ENCODE data around the gene ATXN1.

ATXN1 gene

GRCh38 chr6:16361121-16361520, 400.1 kb downstream of the ATXN1 start:
- POLR2A ChIA-PET = no interaction called here
- DNase-seq (ENCODE audit: extremely low spot score) = no peak
- CTCF ChIA-PET = no interaction called here
- TF ChIP-seq FOXA1 (IDR thresholded peaks at IDR 0.05) (no peak), FOXK2 (IDR thresholded peaks at IDR 0.05) (no peak), LEF1 (IDR thresholded peaks at IDR 0.05; ENCODE audit: borderline replicate concordance) (no peak), HDGF (IDR thresholded peaks at IDR 0.05; ENCODE audit: borderline replicate concordance) (no peak), SP1 (IDR thresholded peaks at IDR 0.05) (no peak), L3MBTL2 (conservative IDR thresholded peaks at IDR 0.05) (no peak), SUZ12 (IDR thresholded peaks at IDR 0.05) (no peak), FOXM1 (IDR thresholded peaks at IDR 0.05; ENCODE audit: borderline replicate concordance) (no peak), ELF4 (IDR thresholded peaks at IDR 0.05) (no peak), CTBP1 (IDR thresholded peaks at IDR 0.05; ENCODE audit: borderline replicate concordance) (no peak), ZNF384 (IDR thresholded peaks at IDR 0.05) (no peak), ARNT (IDR thresholded peaks at IDR 0.05) (no peak), PKNOX1 (IDR thresholded peaks at IDR 0.05) (no peak), NFRKB (IDR thresholded peaks at IDR 0.05) (no peak), BHLHE40 (IDR thresholded peaks at IDR 0.05; ENCODE audit: borderline replicate concordance) (no peak), TARDBP (IDR thresholded peaks at IDR 0.05) (no peak)

- TF ChIP-seq BHLHE40 (IDR thresholded peaks at IDR 0.05; ENCODE audit: borderline replicate concordance) = no peak
- DNase-seq (ENCODE audit: extremely low spot score) = no peak
- POLR2A ChIA-PET = no interaction called here
- CTCF ChIA-PET = no interaction called here
These were observed 400.9 kb downstream of the ATXN1 start for GRCh38 chr6:16360365-16360764.

- no peak for TF ChIP-seq L3MBTL2 (conservative IDR thresholded peaks at IDR 0.05)
- no peak for TF ChIP-seq FOXM1 (IDR thresholded peaks at IDR 0.05; ENCODE audit: borderline replicate concordance)
- no peak for TF ChIP-seq HDGF (IDR thresholded peaks at IDR 0.05; ENCODE audit: borderline replicate concordance)
- no peak for TF ChIP-seq SUZ12 (IDR thresholded peaks at IDR 0.05)
- TF ChIP-seq SP1 (IDR thresholded peaks at IDR 0.05) = no peak
- no peak for TF ChIP-seq BHLHE40 (IDR thresholded peaks at IDR 0.05; ENCODE audit: borderline replicate concordance)
- TF ChIP-seq NFRKB (IDR thresholded peaks at IDR 0.05) = no peak
- no peak for TF ChIP-seq PKNOX1 (IDR thresholded peaks at IDR 0.05)
- no peak for TF ChIP-seq CTBP1 (IDR thresholded peaks at IDR 0.05; ENCODE audit: borderline replicate concordance)
- no peak for TF ChIP-seq FOXK2 (IDR thresholded peaks at IDR 0.05)
- no peak for TF ChIP-seq ZNF384 (IDR thresholded peaks at IDR 0.05)
- TF ChIP-seq TARDBP (IDR thresholded peaks at IDR 0.05) = no peak
- no peak for TF ChIP-seq ARNT (IDR thresholded peaks at IDR 0.05)
- POLR2A ChIA-PET = no interaction called here
- no peak for DNase-seq (ENCODE audit: extremely low spot score)
- CTCF ChIA-PET = interaction anchor here (0.6 kb wide), 1 partner anchor 11 kb away, joined by 3 read pairs; no protein-coding TSS in a partner anchor
These were observed 401.7 kb downstream of the ATXN1 start for GRCh38 chr6:16359563-16359962.

GRCh38 chr6:16358531-16359138, 402.6 kb downstream of the ATXN1 start:
- no peak for DNase-seq (ENCODE audit: extremely low spot score)
- TF ChIP-seq BHLHE40 (IDR thresholded peaks at IDR 0.05; ENCODE audit: borderline replicate concordance) (no peak), PKNOX1 (IDR thresholded peaks at IDR 0.05) (no peak), SP1 (IDR thresholded peaks at IDR 0.05) (no peak), LEF1 (IDR thresholded peaks at IDR 0.05; ENCODE audit: borderline replicate concordance) (no peak), ZNF384 (IDR thresholded peaks at IDR 0.05) (no peak), ELF4 (IDR thresholded peaks at IDR 0.05) (no peak), ARNT (IDR thresholded peaks at IDR 0.05) (no peak), SUZ12 (IDR thresholded peaks at IDR 0.05) (no peak), CTBP1 (IDR thresholded peaks at IDR 0.05; ENCODE audit: borderline replicate concordance) (no peak), HDGF (IDR thresholded peaks at IDR 0.05; ENCODE audit: borderline replicate concordance) (no peak), TARDBP (IDR thresholded peaks at IDR 0.05) (no peak), FOXA1 (IDR thresholded peaks at IDR 0.05) (no peak), FOXK2 (IDR thresholded peaks at IDR 0.05) (no peak), NFRKB (IDR thresholded peaks at IDR 0.05) (no peak), L3MBTL2 (conservative IDR thresholded peaks at IDR 0.05) (no peak)
- ChIA-PET POLR2A (no interaction called here), CTCF (interaction anchor here (0.6 kb wide), 1 partner anchor 12 kb away, joined by 3 read pairs; no protein-coding TSS in a partner anchor)

GRCh38 chr6:16355699-16356446, 405.4 kb downstream of the ATXN1 start:
- POLR2A ChIA-PET = no interaction called here
- TF ChIP-seq FOXA1 (IDR thresholded peaks at IDR 0.05) (no peak), ELF4 (IDR thresholded peaks at IDR 0.05) (no peak), FOXM1 (IDR thresholded peaks at IDR 0.05; ENCODE audit: borderline replicate concordance) (no peak), SUZ12 (IDR thresholded peaks at IDR 0.05) (no peak), ARNT (IDR thresholded peaks at IDR 0.05) (no peak), NFRKB (IDR thresholded peaks at IDR 0.05) (no peak), BHLHE40 (IDR thresholded peaks at IDR 0.05; ENCODE audit: borderline replicate concordance) (no peak), LEF1 (IDR thresholded peaks at IDR 0.05; ENCODE audit: borderline replicate concordance) (no peak), L3MBTL2 (conservative IDR thresholded peaks at IDR 0.05) (no peak), FOXK2 (IDR thresholded peaks at IDR 0.05) (no peak)

GRCh38 chr6:16355238-16355637, 406.0 kb downstream of the ATXN1 start:
- TF ChIP-seq TARDBP (IDR thresholded peaks at IDR 0.05) (no peak), L3MBTL2 (conservative IDR thresholded peaks at IDR 0.05) (no peak), NFRKB (IDR thresholded peaks at IDR 0.05) (no peak), CTBP1 (IDR thresholded peaks at IDR 0.05; ENCODE audit: borderline replicate concordance) (no peak), HDGF (IDR thresholded peaks at IDR 0.05; ENCODE audit: borderline replicate concordance) (no peak), ARNT (IDR thresholded peaks at IDR 0.05) (no peak), SUZ12 (IDR thresholded peaks at IDR 0.05) (no peak), LEF1 (IDR thresholded peaks at IDR 0.05; ENCODE audit: borderline replicate concordance) (no peak), ELF4 (IDR thresholded peaks at IDR 0.05) (no peak), SP1 (IDR thresholded peaks at IDR 0.05) (no peak), ZNF384 (IDR thresholded peaks at IDR 0.05) (no peak)
- ChIA-PET CTCF (no interaction called here), POLR2A (no interaction called here)
- no peak for DNase-seq (ENCODE audit: extremely low spot score)

More at GRCh38 chr6:16355699-16356446, 405.4 kb downstream of the ATXN1 start:
- DNase-seq (ENCODE audit: extremely low spot score) = no peak
- CTCF ChIA-PET = no interaction called here

Data from HEK293T (cell line).